ENCODE measurements around the gene NDUFB5. TPM values are rescaled to one million over a fixed set of nuclear protein-coding genes. Genes with fewer than 3 reads are reported as not detected.

NDUFB5 gene
- total RNA-seq, 1 donor from 2014 or later = 73.7 TPM

DNA sequence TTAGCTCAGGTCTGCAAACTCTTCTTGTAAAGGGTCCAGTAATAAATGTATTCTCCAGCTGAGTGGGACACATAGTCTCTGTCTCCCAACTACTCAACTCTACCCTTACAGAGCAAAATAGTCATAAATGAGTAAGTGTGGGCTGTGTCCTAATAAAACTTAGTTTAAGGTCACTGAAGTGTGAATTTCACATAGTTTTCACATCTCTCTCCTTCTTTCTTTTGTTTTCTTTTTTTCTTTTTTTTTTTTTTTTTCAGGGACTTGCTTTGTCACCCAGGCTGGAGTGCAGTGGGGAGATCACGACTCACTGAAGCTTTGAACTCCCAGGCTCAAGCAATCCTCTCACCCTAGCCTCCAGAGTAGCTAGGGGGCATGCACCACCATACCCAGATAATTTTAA is 43.8 kb upstream of the NDUFB5 start:
- no peak for FAIRE-seq
- Histone ChIP-seq H3K79me2 (ENCODE audit: insufficient read depth, low read length) (peaks cover 25% of the 10 kb centered on the region), H3K4me2 (ENCODE audit: low read length) (no peak overlapping the region), H4K20me1 (ENCODE audit: insufficient read depth, low read length) (peaks cover 19% of the 10 kb centered on the region), H3K27ac (ENCODE audit: low read depth, low read length) (no peak overlapping the region), H3K27me3 (ENCODE audit: insufficient read depth, low read length) (no peaks in the 10 kb centered on the region), H3K9me3 (ENCODE audit: insufficient read depth, low read depth, low read length) (no peaks in the 10 kb centered on the region), H3K4me3 (ENCODE audit: insufficient read depth, low read depth, low read length) (no peak overlapping the region), H2AFZ (ENCODE audit: low read depth, low read length) (no peak overlapping the region), H3K36me3 (ENCODE audit: insufficient read depth, low read length) (no peaks in the 10 kb centered on the region), H3K9ac (ENCODE audit: low read length) (no peak overlapping the region), H3K4me1 (ENCODE audit: insufficient read depth, low read length) (peaks cover 6% of the 10 kb centered on the region)
- H3K4me3 Mint-ChIP-seq (ENCODE audit: unreplicated experiment) = no peak overlapping the region
- DNase-seq (ENCODE audit: low read depth) = no peak
- H3K36me3 Mint-ChIP-seq (ENCODE audit: low read depth, unreplicated experiment) = no peaks in the 10 kb centered on the region
- no peaks in the 10 kb centered on the region for H3K9me3 Mint-ChIP-seq (ENCODE audit: unreplicated experiment)
- no peak for TF ChIP-seq EZH2 (IDR thresholded peaks at IDR 0.05; ENCODE audit: insufficient read depth, low read length)
- TF ChIP-seq, protein P1, sequence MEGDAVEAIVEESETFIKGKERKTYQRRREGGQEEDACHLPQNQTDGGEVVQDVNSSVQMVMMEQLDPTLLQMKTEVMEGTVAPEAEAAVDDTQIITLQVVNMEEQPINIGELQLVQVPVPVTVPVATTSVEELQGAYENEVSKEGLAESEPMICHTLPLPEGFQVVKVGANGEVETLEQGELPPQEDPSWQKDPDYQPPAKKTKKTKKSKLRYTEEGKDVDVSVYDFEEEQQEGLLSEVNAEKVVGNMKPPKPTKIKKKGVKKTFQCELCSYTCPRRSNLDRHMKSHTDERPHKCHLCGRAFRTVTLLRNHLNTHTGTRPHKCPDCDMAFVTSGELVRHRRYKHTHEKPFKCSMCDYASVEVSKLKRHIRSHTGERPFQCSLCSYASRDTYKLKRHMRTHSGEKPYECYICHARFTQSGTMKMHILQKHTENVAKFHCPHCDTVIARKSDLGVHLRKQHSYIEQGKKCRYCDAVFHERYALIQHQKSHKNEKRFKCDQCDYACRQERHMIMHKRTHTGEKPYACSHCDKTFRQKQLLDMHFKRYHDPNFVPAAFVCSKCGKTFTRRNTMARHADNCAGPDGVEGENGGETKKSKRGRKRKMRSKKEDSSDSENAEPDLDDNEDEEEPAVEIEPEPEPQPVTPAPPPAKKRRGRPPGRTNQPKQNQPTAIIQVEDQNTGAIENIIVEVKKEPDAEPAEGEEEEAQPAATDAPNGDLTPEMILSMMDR (IDR thresholded peaks at IDR 0.05; ENCODE audit: insufficient read depth, low read depth, low read length) = no peak
- H3K27ac Mint-ChIP-seq (ENCODE audit: unreplicated experiment) = no peak overlapping the region
- H3K4me1 Mint-ChIP-seq (ENCODE audit: low read depth, unreplicated experiment) = peaks cover 11% of the 10 kb centered on the region
- no peaks in the 10 kb centered on the region for H3K27me3 Mint-ChIP-seq (ENCODE audit: low read depth, unreplicated experiment)

DNA sequence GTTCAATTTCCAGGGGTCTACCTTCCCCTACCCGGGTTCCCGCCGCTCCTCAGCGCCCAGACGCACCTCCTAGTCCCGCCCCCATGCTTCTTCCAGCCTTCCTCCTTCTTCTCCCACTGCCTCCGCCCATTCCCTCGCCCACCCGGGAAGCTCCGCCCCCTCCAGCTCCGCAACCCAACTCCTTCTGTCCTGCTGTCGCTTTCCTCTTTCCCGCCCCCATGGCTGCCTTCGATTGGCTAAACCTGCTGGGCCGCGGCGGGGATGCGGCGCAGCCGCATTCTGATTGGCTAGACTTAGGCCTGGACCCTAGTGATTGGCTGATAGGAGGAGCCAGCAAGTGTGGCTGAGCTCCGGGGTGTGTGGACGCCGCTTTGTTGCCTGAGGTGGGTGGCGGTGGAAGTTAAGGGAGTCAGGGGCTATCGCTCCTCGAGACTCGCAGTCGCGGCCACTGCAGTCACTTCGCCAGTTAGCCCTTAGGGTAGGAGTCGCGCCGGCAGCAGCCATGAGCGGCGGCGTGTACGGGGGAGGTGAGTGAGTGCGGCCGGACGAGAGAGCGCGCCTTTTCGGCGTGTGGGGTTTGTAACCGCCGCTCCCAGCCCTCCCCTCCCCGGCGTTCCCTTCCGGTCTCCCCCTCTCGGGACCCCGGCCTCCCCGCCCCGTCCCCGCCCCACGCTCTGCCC is 41.9 kb upstream of the NDUFB5 start, which contains the start of gene ACTL6A:
TSS of gene ACTL6A (plus strand) at position 336 of the 680 bp plus-strand sequence. CDS start at position 503, 167 bp downstream.
- H3K27ac ChIP-seq (ENCODE audit: low read depth, low read length) = peak within 1 kb of the TSS; percentile 86
- H3K9me3 ChIP-seq (ENCODE audit: insufficient read depth, low read depth, low read length) = no peaks in the 10 kb centered on the region
- H3K4me3 ChIP-seq (ENCODE audit: insufficient read depth, low read depth, low read length) = peak within 1 kb of the TSS; percentile 88
- no peak for TF ChIP-seq EZH2 (IDR thresholded peaks at IDR 0.05; ENCODE audit: insufficient read depth, low read length)
- TF ChIP-seq, protein P1 (IDR thresholded peaks at IDR 0.05; ENCODE audit: insufficient read depth, low read depth, low read length) = no peak
- peak; percentile 41 for FAIRE-seq
- peak; percentile 97 for DNase-seq (ENCODE audit: low read depth)
- H3K36me3 Mint-ChIP-seq (ENCODE audit: low read depth, unreplicated experiment) = no peaks in the 10 kb centered on the region
- H3K4me1 Mint-ChIP-seq (ENCODE audit: low read depth, unreplicated experiment) = peaks cover 11% of the 10 kb centered on the region
- no peaks in the 10 kb centered on the region for H3K36me3 ChIP-seq (ENCODE audit: insufficient read depth, low read length)
- H2AFZ ChIP-seq (ENCODE audit: low read depth, low read length) = peak within 1 kb of the TSS; percentile 94
- H3K9me3 Mint-ChIP-seq (ENCODE audit: unreplicated experiment) = no peaks in the 10 kb centered on the region
- H3K79me2 ChIP-seq (ENCODE audit: insufficient read depth, low read length) = peaks cover 45% of the 10 kb centered on the region
- H3K9ac ChIP-seq (ENCODE audit: low read length) = peak within 1 kb of the TSS; percentile 88
- peak within 1 kb of the TSS; percentile 81 for H3K27ac Mint-ChIP-seq (ENCODE audit: unreplicated experiment)
- H3K4me3 Mint-ChIP-seq (ENCODE audit: unreplicated experiment) = peak within 1 kb of the TSS; percentile 97
- peak within 1 kb of the TSS; percentile 96 for H3K4me2 ChIP-seq (ENCODE audit: low read length)
- peaks cover 6% of the 10 kb centered on the region for H3K4me1 ChIP-seq (ENCODE audit: insufficient read depth, low read length)
- H4K20me1 ChIP-seq (ENCODE audit: insufficient read depth, low read length) = peaks cover 26% of the 10 kb centered on the region
- H3K27me3 ChIP-seq (ENCODE audit: insufficient read depth, low read length) = no peaks in the 10 kb centered on the region
- no peaks in the 10 kb centered on the region for H3K27me3 Mint-ChIP-seq (ENCODE audit: low read depth, unreplicated experiment)

DNA sequence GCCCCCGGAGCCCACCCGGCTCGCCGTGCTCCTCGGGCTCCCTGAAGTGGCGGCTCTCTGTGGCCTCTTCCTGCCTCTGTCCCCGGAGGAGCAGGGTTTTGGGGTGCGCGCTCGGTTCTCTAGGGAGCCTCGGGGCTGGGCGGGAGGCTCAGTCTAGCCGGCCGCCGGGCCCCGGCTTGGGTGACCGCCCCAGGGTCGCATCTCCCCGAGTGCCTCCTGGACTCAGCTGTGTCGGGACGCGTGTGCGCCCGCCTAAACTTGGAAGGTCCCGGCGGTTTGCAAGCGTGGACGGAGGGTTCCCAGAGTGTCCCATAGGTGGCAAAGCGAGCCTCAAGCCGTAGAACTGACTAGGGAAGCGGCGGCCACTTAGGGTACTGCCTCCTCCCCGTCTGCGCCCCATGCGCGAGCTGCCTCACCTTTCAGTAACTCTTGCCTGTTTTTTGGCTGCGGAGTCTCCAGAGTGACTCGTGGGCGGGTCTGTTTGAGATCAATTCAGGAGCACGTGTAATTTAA is 41.3 kb upstream of the NDUFB5 start:
- H3K9me3 Mint-ChIP-seq (ENCODE audit: unreplicated experiment) = no peaks in the 10 kb centered on the region
- H3K4me3 Mint-ChIP-seq (ENCODE audit: unreplicated experiment) = peak overlapping the region; percentile 97
- H3K4me2 ChIP-seq (ENCODE audit: low read length) = peak overlapping the region; percentile 96
- H3K27ac ChIP-seq (ENCODE audit: low read depth, low read length) = peak overlapping the region; percentile 86
- no peaks in the 10 kb centered on the region for H3K9me3 ChIP-seq (ENCODE audit: insufficient read depth, low read depth, low read length)
- peak overlapping the region; percentile 88 for H3K9ac ChIP-seq (ENCODE audit: low read length)
- H3K27me3 Mint-ChIP-seq (ENCODE audit: low read depth, unreplicated experiment) = no peaks in the 10 kb centered on the region
- no peak for FAIRE-seq
- H4K20me1 ChIP-seq (ENCODE audit: insufficient read depth, low read length) = peaks cover 27% of the 10 kb centered on the region
- H3K4me3 ChIP-seq (ENCODE audit: insufficient read depth, low read depth, low read length) = peak overlapping the region; percentile 88
- H3K4me1 Mint-ChIP-seq (ENCODE audit: low read depth, unreplicated experiment) = peaks cover 11% of the 10 kb centered on the region
- peak overlapping the region; percentile 81 for H3K27ac Mint-ChIP-seq (ENCODE audit: unreplicated experiment)
- peaks cover 6% of the 10 kb centered on the region for H3K4me1 ChIP-seq (ENCODE audit: insufficient read depth, low read length)
- H3K79me2 ChIP-seq (ENCODE audit: insufficient read depth, low read length) = peaks cover 51% of the 10 kb centered on the region
- no peaks in the 10 kb centered on the region for H3K27me3 ChIP-seq (ENCODE audit: insufficient read depth, low read length)
- DNase-seq (ENCODE audit: low read depth) = peak; percentile 55
- no peaks in the 10 kb centered on the region for H3K36me3 Mint-ChIP-seq (ENCODE audit: low read depth, unreplicated experiment)
- peak overlapping the region; percentile 94 for H2AFZ ChIP-seq (ENCODE audit: low read depth, low read length)
- no peaks in the 10 kb centered on the region for H3K36me3 ChIP-seq (ENCODE audit: insufficient read depth, low read length)
- TF ChIP-seq, protein P1 (IDR thresholded peaks at IDR 0.05; ENCODE audit: insufficient read depth, low read depth, low read length) = peak; percentile 26
- no peak for TF ChIP-seq EZH2 (IDR thresholded peaks at IDR 0.05; ENCODE audit: insufficient read depth, low read length)
